SK-N-SH (cell line): ENCODE data around the gene PDIK1L. TPM values are rescaled to one million over a fixed set of nuclear protein-coding genes. Genes with fewer than 3 reads are reported as not detected.

ENCODE experiments used
- CTCF ChIA-PET: fragments of 300-600, 350-600 bp; formaldehyde crosslinking; extraction: SDS; loops from one replicate; lab custom pipeline; 2021; lab: Yijun Ruan, JAX
- POLR2A ChIA-PET: fragments of 350-600 bp; sonication (Branson Sonifier 250); formaldehyde crosslinking; extraction: SDS; loops from one replicate; lab custom pipeline; 2020; ENCODE audit warnings: antibody characterized with exemption, inconsistent platforms; lab: Yijun Ruan, JAX
- DNase-seq: peaks from one replicate; pipeline ENCODE4 v3.0.0; 2012
- H2AFZ ChIP-seq: fragments of 200-600 bp; sonication (generic); 2 replicates; pipeline ENCODE4 v1.8.1; 2016; ENCODE audit warnings: antibody characterized with exemption, mild to moderate bottlenecking, low read depth
- H3F3A ChIP-seq: fragments of 200-600 bp; sonication (generic); replicated peaks from 2 replicates; pipeline ENCODE3; 2016; ENCODE audit warnings: antibody characterized with exemption, mild to moderate bottlenecking; ENCODE audit not compliant: insufficient read depth
- H3K27ac ChIP-seq, 2 experiments: fragments of 200-500 bp in 1 of 2; fragments of 200-600 bp in 1 of 2; sonication (Bioruptor generic) in 1 of 2; sonication (generic), shearing (Covaris generic) in 1 of 2; 2 replicates each; pipeline versions ENCODE4 v1.5.1 to v1.6.1; 2014 to 2016; ENCODE audit warnings: low read depth in 2 of 2, inconsistent platforms in 1 of 2, low read length in 1 of 2, mild to moderate bottlenecking in 1 of 2, mixed read lengths in 1 of 2
- H3K27me3 ChIP-seq: fragments of 200-600 bp; sonication (generic), shearing (Covaris generic); 2 replicates; pipeline ENCODE4 v1.6.1; 2016; ENCODE audit warnings: mixed run types; ENCODE audit not compliant: insufficient read depth
- H3K36me3 ChIP-seq, 2 experiments: fragments of 200-500 bp in 1 of 2; fragments of 200-600 bp in 1 of 2; sonication (Bioruptor generic) in 1 of 2; sonication (generic) in 1 of 2; replicated peaks in 1 of 2; 2 replicates each; pipeline versions ENCODE3 to v1.5.1; 2014 to 2016; ENCODE audit warnings: low read length in 1 of 2, mild to moderate bottlenecking in 1 of 2; ENCODE audit not compliant: insufficient read depth in 2 of 2, control insufficient read depth in 1 of 2
- H3K4me1 ChIP-seq, 2 experiments: fragments of 200-500 bp in 1 of 2; fragments of 200-600 bp in 1 of 2; sonication (Bioruptor generic) in 1 of 2; sonication (generic), shearing (Covaris generic) in 1 of 2; 2 replicates each; pipeline versions ENCODE4 v1.5.1 to v1.6.1; 2014 to 2016; ENCODE audit warnings: low read depth in 1 of 2, low read length in 1 of 2, mixed run types in 1 of 2; ENCODE audit not compliant: insufficient read depth in 2 of 2, control insufficient read depth in 1 of 2
- H3K4me2 ChIP-seq: fragments of 200-600 bp; sonication (generic), shearing (Covaris generic); 2 replicates; pipeline ENCODE4 v1.6.1; 2017; ENCODE audit warnings: mixed run types
- H3K4me3 ChIP-seq, 2 experiments: fragments of 200-500 bp in 1 of 2; fragments of 200-600 bp in 1 of 2; sonication (Bioruptor generic) in 1 of 2; sonication (generic), shearing (Covaris generic) in 1 of 2; 2 replicates each; pipeline versions ENCODE4 v1.5.1 to v1.8.1; 2014 to 2016; ENCODE audit warnings: low read depth in 2 of 2, inconsistent platforms in 1 of 2, low read length in 1 of 2, mild to moderate bottlenecking in 1 of 2, mixed read lengths in 1 of 2, moderate library complexity in 1 of 2
- H3K79me2 ChIP-seq: fragments of 200-600 bp; sonication (generic); 2 replicates; pipeline ENCODE4 v1.8.1; 2017; ENCODE audit warnings: mild to moderate bottlenecking; ENCODE audit not compliant: insufficient read depth
- H3K9ac ChIP-seq: fragments of 200-600 bp; sonication (generic); 2 replicates; pipeline ENCODE4 v1.6.1; 2017; ENCODE audit warnings: mixed run types
- H3K9me2 ChIP-seq: fragments of 200-600 bp; sonication (generic); 2 replicates; pipeline ENCODE4 v1.6.1; 2017; ENCODE audit warnings: mixed run types
- H3K9me3 ChIP-seq: fragments of 200-600 bp; sonication (generic); 2 replicates; pipeline ENCODE4 v1.6.1; 2017; ENCODE audit warnings: mixed run types, mild to moderate bottlenecking, moderate library complexity
- H4K20me1 ChIP-seq: fragments of 200-600 bp; sonication (generic); 2 replicates; pipeline ENCODE4 v1.6.1; 2017; ENCODE audit warnings: mild to moderate bottlenecking, mixed run types; ENCODE audit not compliant: insufficient read depth
- ELF1 ChIP-seq: IDR thresholded peaks from 2 replicates; pipeline ENCODE4 v1.4.0; 2012
- MEF2A ChIP-seq: IDR thresholded peaks from 2 replicates; pipeline ENCODE4 v1.4.0; 2012; ENCODE audit warnings: low read depth, borderline replicate concordance
- MXI1 ChIP-seq: IDR thresholded peaks from 2 replicates; pipeline ENCODE4 v1.6.1; 2012; ENCODE audit warnings: mild to moderate bottlenecking, low read depth, low read length, improper control_type of control experiment
- NRF1 ChIP-seq: IDR thresholded peaks from 2 replicates; pipeline ENCODE4 v1.6.1; 2012; ENCODE audit warnings: low read depth, mild to moderate bottlenecking, low read length
- PBX3 ChIP-seq: IDR thresholded peaks from 2 replicates; pipeline ENCODE4; 2012
- RAD21 ChIP-seq: IDR thresholded peaks from 2 replicates; pipeline ENCODE4 v1.6.1; 2012; ENCODE audit warnings: mild to moderate bottlenecking, low read length
- RCOR1 ChIP-seq: fragments of 150-350 bp; IDR thresholded peaks from 2 replicates; pipeline ENCODE4 v1.6.1; 2017; ENCODE audit warnings: antibody characterized with exemption, low read length
- REST ChIP-seq: IDR thresholded peaks from 2 replicates; pipeline ENCODE4 v1.6.1; 2012; ENCODE audit warnings: mild to moderate bottlenecking, low read depth, low read length, moderate library complexity
- RFX5 ChIP-seq: IDR thresholded peaks from 2 replicates; pipeline ENCODE4 v1.6.1; 2012; ENCODE audit warnings: mild to moderate bottlenecking, improper control_type of control experiment, low read length
- TAF1 ChIP-seq: IDR thresholded peaks from 2 replicates; pipeline ENCODE4 v1.6.1; 2012; ENCODE audit warnings: low read depth, mild to moderate bottlenecking, low read length, moderate library complexity, borderline replicate concordance
- TEAD4 ChIP-seq: IDR thresholded peaks from 2 replicates; pipeline ENCODE4 v1.4.0; 2012; ENCODE audit warnings: mild to moderate bottlenecking, borderline replicate concordance; ENCODE audit not compliant: insufficient read depth
- USF2 ChIP-seq: fragments of 150-350 bp; IDR thresholded peaks from 2 replicates; pipeline ENCODE4 v1.6.1; 2017; ENCODE audit warnings: antibody characterized with exemption, low read length, low read depth, borderline replicate concordance
- YY1 ChIP-seq: IDR thresholded peaks from 2 replicates; pipeline ENCODE4 v1.4.0; 2012; ENCODE audit warnings: low read depth, mild to moderate bottlenecking
- polyA plus RNA-seq, 3 experiments: library from polyadenylated mRNA; depleted of rRNA; stranded (reverse); fragments of >200 nt; gene quantifications; 2 replicates each; pipeline ENCODE4 v1.2.3, GENCODE V29; 2012

Gene PDIK1L
- polyA plus RNA-seq, 1 of the 3 experiments (the other 2 are of a cell fraction) = 1.2 TPM

GRCh38 chr1:26148887-26149286, 37.3 kb downstream of the PDIK1L start:
- TF ChIP-seq NRF1 (no peak), RAD21 (no peak), ELF1 (no peak), MEF2A (no peak), MXI1 (no peak), PBX3 (no peak), RCOR1 (no peak), TEAD4 (no peak), REST (no peak), TAF1 (no peak), USF2 (no peak), RFX5 (no peak), YY1 (no peak)
- Histone ChIP-seq H3K4me1 (no peaks in the 10 kb centered on the region), H3K27me3 (peaks cover 14% of the 10 kb centered on the region; the same call in 1 of the 2 replicates), H3K79me2 (no peaks in the 10 kb centered on the region), H3K4me3 (no peak overlapping the region), H3K4me2 (no peak overlapping the region), H3K36me3 (no peaks in the 10 kb centered on the region), H3K9me3 (no peaks in the 10 kb centered on the region), H4K20me1 (no peaks in the 10 kb centered on the region), H3K27ac (no peak overlapping the region), H3K9me2 (no peaks in the 10 kb centered on the region), H3K9ac (no peak overlapping the region), H2AFZ (no peak overlapping the region), H3F3A (no peaks in the 10 kb centered on the region)
- ChIA-PET CTCF (interaction anchor here (1.4 to 9.3 kb wide), 2 partner anchors 11 to 44 kb away, joined by 4 to 131 read pairs; partner anchors contain the start of gene FAM110D), POLR2A (no interaction called here)
- DNase-seq = no peak
